T-helper 2 cell treated with Interferon-gamma antibody and Interleukin-4, amounts not matched to agents 100 ng/mL and 5 ng/mL, for 36 hours (primary cell): ENCODE results near the gene JOSD2. TPM values are rescaled to one million over a fixed set of nuclear protein-coding genes. Genes with fewer than 3 reads are reported as not detected.

ENCODE experiments used
- intact Hi-C: fragments of 100-400 bp; cut with micrococcal nuclease; formaldehyde crosslinking; loops from one replicate; pipeline ENCODE4 v1.15.1; 2023
- total RNA-seq: library from RNA; stranded (reverse); gene quantifications from 2 replicates; pipeline ENCODE4 v1.2.3, GENCODE V29; 2022

JOSD2 gene, protein sequence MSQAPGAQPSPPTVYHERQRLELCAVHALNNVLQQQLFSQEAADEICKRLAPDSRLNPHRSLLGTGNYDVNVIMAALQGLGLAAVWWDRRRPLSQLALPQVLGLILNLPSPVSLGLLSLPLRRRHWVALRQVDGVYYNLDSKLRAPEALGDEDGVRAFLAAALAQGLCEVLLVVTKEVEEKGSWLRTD
- total RNA-seq = 32.4 and 34.0 TPM in 2 replicates

DNA sequence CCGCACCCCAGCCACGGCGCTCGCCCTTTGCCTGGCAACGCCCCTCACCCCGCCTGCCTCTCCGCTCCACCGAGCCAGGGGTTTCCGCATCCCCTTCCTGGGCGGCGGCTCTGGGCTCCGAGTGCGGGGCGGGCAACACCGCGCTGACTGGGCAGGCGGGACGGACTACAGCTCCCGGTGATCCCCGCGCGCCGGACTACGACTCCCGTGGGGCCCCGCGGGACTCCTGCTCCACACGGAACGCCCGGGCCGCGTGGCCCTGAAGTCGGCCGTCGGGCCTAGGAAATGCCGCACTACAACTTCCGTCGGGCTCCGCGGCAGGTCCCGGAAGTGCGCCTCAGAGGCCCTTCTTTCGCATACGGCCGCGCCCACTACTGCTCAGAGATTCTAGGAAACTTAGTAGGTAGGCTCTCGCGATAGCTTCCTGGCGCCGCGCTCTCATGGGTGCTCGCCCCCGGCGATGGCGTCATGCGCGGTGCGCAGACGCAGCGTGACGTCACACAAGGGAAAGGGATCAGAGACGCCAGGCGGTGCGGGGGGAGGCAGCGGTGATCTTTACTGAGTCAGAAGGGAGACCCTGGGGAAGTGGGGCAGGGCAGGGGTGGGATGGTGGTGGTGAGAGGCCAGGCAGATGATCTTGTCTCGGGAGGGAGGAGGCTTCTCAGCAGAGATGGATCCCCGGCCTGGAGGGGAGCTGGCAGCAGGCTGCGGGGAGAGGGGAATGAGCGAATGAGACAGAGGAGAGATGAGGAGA, at the start of gene JOSD2:
Gene JOSD2 (minus strand): TSS at position 123 of the 754 bp plus-strand sequence. CDS start 760 bp downstream, outside the sequence.
- intact Hi-C loops = loop anchor here (1.0 to 2.0 kb wide), 7 partner anchors 35 to 597 kb away; partner anchors contain the start of genes CTU1, EMC10, GARIN5A and NR1H2

DNA sequence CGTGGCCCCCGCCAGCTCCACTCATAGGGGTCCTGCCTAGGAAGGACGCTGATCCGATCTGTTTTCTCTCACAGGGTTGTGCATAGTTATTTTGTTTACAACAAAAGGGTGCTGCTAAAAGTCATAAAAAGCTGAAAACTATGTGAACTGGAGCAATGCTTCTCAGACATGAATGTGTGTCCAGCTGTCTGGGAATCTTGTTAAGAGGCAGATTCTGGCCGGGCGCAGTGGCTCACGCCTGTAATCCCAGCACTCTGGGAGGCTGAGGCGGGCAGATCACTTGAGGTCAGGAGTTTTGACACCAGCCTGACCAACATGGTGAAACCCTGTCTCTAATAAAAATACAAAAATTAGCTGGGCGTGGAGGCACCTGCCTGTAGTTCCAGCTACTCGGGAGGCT, 48.6 kb upstream of the JOSD2 start:
- intact Hi-C loops = no loop called here

DNA sequence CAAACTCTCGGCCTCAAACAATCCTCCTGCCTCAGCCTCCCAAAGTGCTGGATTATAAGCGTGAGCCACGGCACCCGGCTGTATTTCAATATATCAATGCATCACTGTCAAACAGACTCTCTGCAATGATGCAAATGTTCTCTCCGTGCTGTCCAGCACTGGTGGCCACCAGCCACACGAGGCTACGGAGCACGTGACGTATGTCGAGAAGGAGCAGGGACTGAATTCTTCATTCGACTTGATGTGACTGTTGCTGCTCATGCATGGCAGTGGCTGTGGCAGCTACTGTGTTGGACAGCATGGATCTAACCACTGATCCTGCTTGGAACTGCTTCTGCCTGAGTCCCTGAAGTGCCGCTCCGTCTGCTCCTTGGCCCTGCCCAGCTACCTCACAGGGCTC, 47.5 kb upstream of the JOSD2 start:
- intact Hi-C loops = no loop called here

DNA sequence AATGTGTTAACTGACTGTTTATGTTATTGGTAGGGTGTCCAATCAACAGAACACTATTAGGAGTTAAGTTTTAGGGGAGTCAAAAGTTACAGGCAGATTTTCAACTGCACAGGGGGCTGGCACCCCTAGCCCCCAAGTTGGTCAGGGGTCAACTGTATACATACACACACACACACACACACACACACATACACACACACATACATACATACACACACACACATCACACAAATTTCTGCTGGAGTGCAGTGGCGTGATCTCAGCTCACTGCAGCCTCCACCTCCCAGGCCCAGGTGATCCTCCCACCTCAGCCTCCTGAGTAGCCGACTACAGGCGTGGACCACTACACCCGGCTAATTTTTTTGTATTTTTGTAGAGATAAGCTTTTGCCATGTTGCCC, 47.0 kb upstream of the JOSD2 start:
- intact Hi-C loops = no loop called here

DNA sequence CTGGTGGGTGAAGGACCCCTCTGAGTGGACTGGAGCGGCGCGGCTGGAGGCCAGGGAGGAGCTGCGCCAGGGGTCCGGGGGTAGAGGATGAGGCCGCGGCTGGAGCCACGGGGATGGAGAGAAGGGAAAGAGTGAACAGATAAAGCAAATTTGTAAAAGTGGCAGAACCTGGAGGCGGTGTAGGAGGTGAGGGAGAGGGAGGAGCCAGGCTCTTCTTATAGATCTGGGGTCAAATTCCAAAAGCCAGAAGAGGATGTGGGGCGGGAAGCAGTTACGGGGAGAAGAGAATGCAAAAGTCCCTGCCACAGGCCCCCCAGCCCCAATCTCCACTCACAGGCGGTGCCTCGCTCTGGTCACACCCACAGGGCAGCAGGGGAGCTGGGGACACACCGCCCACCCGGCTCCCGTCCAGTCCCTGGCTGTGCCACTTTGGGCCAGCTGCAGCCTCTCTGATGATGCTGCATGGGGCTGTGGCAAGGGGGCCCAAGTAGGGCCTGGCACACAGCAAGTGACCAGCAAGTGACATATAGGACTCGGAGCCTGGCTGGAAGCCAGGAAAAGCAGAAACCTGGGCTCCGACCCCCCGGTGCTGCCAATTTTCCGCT, 46.1 kb upstream of the JOSD2 start:
- intact Hi-C loops = no loop called here

DNA sequence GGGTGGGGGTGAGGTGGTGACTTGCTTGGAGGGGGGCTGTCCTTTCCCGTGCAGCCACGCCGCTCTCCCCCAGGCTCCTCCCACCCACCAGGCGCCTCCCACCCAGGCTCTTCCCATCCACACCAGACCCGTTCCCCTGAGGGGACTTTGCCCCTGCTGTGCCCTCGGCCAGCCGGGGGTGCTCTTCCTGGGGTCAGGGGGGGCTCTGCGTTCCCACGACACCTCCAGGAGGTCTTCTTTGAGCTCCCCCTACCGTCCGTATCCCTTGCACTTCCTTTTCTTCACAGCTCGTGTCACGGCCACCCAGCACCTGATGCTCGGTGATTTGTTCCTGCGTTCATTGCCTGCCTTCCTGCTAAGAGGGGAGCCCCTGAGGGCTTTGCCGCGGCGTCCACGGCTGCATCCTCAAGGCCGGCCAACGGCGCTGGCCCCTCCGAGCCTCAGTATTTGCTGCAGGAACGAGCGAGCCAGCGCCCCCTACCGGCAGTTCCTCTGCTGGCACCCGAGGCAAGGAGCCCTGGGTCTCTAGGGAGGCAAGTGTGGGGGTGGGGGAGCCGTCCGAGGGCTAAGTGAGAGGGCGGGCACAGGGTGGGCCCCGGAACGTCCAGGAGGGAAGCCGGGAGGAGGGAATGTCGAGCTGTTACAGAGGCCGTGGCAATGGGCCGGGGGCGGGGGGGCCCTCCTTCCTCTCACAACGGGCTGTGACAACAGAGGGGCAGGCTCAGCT, 45.5 kb upstream of the JOSD2 start:
- intact Hi-C loops = loop anchor here (1.0 kb wide), 1 partner anchor 199 kb away; no protein-coding TSS in a partner anchor

DNA sequence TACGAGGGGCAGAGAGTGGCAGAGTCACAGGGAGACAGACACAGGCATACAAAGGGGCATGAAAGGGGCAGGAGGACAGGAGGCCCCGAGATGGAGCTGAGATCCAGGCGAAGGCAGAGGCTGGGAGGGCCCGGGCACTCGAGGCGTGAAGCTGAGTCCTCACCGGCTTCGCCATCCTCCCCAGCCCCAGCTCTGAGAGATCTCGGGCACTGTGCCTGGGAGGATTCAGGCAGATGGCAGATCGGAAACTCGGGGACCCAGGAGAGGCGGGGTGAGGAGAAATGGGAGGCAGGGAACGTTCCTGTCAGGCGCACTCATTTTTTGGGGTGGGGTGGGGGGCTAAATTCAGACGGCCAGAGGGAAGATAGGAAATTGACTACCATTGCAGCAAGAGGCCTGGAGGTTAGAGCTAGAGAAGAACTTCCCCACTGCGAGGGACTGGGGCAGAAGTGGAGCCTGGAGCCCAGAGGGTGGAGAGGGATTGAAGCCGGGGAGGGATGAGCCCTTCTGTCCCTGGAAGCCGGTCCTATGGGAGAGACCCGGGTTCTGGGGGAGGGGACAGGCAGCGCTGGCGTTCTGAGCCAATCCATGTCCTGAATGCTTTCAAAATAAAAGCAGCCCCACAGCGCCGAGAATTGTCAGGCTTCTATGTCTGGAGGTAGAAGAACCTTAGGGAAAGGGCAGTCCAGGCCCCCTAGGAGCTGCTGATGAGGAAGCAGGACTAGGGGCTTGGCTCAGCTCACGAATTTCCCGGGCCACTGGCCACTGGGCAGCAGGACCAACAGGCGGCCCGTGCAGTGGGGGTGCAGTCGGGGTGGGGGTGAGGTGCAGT, 44.7 kb upstream of the JOSD2 start:
- intact Hi-C loops = loop anchor here (1.0 kb wide), 1 partner anchor 198 kb away; no protein-coding TSS in a partner anchor

DNA sequence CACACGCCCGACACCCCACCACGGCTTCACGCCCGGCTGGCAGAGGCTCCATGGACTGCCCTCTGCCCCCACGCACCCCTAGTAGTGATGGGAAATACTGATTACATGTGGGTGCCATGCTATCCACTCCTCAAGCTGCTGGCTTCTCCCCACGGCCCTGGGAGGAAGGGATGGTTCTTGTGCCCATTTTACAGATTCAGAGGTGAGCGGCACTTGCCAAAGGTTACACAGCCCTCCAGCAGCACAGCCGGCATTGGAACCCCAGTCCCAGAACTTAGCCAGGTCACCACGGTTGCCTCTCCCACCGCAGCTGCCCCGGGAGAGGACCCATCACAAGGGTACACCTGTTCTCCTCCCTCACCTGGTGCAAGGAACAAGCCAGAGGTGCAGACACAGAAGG, 44.0 kb upstream of the JOSD2 start:
- intact Hi-C loops = no loop called here

DNA sequence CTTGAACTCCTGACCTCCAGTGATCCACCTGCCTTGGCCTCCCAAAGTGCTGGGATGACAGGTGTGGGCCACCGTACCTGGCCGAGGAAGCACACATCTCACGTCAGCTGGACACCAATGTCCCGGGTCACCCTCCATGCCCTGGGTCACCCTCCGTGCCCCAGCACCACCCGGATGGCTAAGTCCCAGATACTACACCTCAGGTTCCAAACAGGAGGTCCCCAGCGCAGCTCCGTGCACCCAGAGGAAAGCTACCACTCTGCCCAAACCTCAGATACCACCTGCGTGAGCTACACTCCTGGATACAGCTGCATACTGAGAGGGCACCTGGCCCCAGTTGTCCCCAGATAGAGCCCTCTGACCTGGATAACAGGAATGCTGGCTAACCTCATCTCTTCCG, 43.2 kb upstream of the JOSD2 start:
- intact Hi-C loops = no loop called here

DNA sequence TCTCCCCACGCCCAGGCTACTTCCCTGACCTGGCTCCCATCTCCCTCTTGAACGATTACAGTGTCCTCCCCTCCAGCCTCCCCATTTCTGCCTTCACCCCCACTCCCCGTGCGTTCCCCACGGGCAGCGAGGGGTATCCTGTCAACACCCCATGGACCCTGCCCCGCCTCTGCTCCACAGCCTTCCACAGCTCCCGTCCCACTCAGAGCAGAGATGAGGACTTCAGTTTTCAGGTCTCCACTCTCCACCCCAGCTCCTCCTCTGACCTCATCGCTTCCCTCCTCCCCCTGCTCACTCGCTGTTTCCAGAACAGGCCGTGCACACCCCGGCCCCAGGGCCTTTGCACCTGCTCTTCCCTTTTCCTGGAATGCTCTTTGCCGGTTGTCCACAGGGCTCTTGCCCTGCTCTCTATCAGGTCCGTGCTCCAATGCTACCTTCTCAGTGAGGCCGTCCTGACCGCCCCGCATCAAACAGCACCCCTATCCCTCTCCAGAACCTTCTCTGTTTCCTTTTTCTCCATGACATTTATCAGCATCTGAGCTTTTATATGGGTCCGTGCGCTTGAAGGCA, 42.2 kb upstream of the JOSD2 start:
- intact Hi-C loops = no loop called here

DNA sequence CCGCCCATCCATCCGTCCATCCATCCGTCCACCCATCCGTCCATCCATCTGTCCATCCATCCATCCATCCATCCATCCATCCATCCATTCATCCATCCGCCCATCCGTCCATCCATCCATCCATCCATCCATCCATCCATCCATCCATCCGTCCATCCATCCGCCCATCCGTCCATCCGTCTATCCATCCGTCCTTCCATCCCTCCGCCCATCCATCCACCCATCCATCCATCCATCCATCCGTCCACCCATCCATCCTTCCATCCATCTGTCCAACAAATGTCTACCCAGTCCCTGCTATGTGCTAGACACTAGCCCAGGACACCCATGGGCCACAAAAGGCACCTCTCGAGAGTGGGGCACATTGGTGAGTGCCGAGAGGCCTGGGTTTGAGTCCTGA, 41.5 kb upstream of the JOSD2 start:
- intact Hi-C loops = no loop called here

DNA sequence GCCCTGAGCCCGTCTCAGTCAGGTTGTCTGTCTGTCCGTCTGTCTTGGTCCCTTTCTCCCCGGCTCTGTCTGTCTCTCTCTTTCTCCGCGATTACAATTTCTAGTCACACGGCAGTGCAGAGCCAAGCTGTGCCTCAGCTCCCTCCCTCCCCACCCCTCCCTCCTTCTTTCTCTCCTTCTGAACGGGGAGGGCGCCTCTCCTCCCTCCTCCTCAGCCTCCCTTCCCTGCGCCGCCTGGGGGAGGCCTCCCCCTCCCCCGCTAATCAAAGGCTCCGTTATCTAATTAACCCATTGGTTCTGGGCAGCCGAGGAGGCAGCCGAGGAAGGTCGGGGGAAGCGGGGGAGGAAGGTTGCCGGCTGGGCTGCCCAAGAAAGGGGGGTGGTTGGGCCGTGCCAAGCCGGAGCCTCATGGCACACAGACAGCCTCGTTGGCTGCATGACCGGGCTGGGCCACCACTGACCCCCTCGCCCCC, 40.8 kb upstream of the JOSD2 start:
- intact Hi-C loops = no loop called here

DNA sequence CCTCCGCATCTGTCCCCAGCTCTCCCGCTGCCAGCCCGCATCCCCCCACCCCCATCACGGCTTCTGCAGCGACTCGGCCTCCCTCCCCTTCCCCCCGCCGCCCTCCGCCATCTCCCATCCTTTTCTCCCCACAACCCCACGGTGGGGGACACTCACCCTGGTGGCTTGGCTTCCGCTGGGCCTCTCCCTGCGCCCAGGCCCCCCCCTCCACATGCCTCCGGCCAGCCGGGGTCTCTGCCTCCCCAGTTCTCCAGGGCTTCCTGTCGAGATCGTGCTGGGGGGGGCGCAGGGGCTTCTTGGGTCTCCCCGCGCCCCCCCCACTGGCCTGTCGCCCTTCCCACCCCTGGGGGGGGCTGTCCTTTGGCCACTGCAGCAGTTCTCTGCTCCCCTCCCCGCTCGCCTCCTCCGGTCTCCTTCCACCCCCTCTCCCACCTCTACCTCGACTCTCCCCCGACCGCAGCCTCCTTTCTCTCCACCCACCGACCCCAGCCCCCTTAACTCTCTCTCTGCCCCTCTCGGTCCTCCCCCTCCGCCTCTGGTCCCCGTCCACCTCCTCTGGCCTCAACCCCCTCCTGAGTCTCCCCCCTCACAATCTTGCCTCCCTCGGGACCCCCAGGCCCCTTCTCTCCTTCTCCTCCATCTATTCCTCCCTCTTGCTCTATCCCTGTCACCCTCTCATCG, 40.2 kb upstream of the JOSD2 start:
- intact Hi-C loops = no loop called here

DNA sequence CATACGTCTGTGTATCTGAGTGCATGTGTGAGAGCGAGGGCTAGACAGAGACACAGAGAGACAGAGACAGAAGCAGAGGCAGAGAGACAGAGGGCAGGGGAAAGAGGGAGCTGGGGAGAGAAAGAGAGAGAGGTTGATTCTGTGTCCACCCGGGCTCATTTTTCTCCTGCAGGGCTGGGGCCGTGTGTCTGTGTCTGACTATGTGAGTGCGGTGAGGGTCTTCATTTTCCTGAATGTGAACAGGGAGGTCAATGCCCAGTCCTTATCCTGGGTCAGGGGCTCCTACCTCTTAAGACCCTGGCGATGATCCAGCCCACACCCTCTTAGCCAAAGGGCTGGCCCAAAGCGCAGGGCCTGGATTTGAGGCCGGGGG, 39.6 kb upstream of the JOSD2 start:
- intact Hi-C loops = no loop called here

DNA sequence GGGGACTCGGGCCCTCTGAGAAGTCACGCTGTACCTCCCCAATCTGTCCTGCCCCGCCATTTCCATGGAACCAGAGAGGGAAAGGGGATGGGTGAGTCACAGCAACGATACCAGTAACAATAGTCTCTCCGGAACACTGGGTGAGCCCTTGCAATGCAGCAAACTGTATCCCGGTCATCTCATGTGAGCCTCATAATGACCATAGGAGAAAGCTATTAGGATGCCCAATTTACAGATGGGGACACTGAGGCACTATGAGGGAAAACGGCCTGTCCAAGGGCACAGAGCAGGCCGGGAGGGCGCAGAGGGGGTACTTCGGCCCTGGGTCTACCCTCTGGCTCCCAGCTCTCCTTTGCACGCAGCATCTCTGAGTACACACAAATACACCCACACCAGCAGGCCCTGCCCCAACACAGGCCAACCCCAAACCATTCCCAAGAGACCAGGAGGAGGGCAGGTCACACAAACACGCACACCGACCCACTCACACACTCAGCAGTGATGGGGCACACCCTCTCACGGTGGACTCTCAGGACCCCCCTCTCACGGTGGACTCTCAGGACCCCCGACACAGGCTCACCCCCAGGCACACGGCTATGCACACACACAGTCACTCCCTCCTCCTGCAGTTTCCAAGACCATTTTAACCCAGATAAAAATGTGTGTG, 39.1 kb upstream of the JOSD2 start:
- intact Hi-C loops = no loop called here

DNA sequence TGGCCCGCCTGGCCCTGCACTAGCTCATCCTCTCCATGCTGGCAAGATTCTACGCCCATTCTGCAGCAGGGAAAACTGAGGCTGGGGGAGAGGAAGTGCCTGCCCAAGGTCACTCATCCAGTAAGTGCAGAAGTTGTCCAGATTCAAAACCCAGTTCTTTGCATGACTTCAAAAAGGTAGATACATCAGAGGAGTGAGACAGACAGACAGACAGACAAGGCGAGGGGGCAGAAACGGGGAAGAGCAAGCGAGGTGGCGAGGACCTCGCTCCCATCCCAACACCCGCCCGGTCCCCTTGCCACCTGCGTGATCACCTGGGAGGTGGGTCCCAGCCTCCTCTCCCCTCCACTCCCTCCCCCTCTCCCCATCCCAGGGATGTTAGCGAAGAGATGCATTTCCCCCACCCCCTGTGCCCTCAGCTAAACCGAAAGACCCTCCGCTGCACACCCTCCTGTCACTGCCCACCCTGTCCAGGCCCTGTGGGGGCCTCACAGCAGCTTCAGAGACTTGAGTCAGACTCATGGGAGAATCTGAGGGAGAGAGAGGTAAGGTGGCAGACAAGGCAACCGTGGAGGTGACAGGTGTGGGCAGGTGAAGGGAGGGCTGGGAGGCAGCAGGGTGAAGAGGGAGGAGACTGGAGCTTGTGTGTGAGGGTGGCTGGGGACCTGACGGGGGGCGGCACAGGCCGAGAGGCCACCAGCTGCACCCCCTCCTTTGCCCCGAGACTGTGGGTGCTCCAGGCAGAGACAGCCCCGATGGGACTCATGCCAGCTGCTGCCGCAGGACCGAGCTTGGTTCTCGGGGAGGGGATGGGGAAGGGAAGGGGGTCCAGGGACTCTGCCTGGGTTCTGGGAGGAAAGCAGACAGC, 38.3 kb upstream of the JOSD2 start:
- intact Hi-C loops = no loop called here

DNA sequence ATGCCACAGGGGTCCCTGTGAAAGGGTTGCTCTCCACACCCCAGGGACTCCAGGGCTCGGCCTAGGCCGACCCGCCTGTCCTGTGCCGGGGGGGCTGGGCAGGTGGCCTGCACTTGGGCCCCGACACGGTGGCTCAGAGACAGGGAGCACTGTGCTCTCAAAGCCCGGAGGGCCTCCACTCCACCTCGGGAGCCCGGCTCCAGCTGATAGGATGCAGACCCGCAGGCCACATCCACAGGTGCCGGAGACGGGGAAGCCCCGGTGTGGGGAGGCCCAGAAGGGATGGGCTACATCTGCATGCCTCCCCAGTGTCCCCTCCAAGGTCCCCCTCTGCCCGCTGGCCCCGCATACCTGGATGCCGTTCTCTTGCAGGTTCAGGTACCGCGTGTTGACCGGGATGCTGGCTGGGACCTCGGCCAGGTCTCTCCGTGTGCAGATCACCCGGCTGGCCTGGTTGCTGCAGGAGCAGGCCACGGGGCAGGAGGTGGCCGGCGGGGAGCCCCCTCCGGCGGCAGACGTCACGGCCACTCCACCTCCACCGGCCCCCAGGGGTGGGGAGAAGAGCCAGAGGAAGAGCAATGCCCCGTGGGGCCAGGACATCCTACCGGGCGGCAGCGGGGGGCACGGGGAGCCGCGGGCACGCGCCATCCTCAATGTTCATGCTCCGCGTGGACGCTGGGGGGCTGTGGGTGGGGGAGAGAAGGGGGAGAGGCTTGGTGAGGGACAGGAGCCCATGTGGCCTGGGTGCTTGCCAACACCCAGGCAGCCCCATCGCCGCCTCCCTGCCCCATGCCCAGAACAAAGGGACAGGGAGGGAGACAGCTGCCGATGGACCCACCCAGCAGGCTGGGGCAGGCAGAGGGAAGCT, 37.4 kb upstream of the JOSD2 start:
- intact Hi-C loops = no loop called here
